ENCODE measurements around the gene SPACA1.

Gene SPACA1

GRCh38 chr6:88116276-88116675 is 68.6 kb downstream of the SPACA1 start:
- H3K4me3 ChIP-seq (ENCODE audit: control insufficient read depth, low read depth, low read length) = no peak overlapping the region
- no peak for DNase-seq (ENCODE audit: low read depth)

More at GRCh38 chr6:88116276-88116675, 68.6 kb downstream of the SPACA1 start:
- TF ChIP-seq, protein P1, sequence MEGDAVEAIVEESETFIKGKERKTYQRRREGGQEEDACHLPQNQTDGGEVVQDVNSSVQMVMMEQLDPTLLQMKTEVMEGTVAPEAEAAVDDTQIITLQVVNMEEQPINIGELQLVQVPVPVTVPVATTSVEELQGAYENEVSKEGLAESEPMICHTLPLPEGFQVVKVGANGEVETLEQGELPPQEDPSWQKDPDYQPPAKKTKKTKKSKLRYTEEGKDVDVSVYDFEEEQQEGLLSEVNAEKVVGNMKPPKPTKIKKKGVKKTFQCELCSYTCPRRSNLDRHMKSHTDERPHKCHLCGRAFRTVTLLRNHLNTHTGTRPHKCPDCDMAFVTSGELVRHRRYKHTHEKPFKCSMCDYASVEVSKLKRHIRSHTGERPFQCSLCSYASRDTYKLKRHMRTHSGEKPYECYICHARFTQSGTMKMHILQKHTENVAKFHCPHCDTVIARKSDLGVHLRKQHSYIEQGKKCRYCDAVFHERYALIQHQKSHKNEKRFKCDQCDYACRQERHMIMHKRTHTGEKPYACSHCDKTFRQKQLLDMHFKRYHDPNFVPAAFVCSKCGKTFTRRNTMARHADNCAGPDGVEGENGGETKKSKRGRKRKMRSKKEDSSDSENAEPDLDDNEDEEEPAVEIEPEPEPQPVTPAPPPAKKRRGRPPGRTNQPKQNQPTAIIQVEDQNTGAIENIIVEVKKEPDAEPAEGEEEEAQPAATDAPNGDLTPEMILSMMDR (conservative IDR thresholded peaks at IDR 0.05; ENCODE audit: control insufficient read depth, insufficient read depth, low read depth, low read length) = no peak

Data from fibroblast of mammary gland (primary cell).